Stromal cell of bone marrow (primary cell): ENCODE results near the gene FOXF2.

Experiments used
- DNase-seq: peaks from one replicate; pipeline ENCODE4 v3.0.0-alpha.2; 2012; ENCODE audit warnings: low read depth

Gene FOXF2

GRCh38 chr6:1391800-1392309 is 2.5 kb downstream of the FOXF2 start:
- DNase-seq, result no peak

GRCh38 chr6:1392813-1393640 is 3.7 kb downstream of the FOXF2 start:
- no peak for DNase-seq

GRCh38 chr6:1393641-1394283 is 4.4 kb downstream of the FOXF2 start:
- DNase-seq, result no peak

- no peak for DNase-seq
Measured at GRCh38 chr6:1394514-1395463, 5.4 kb downstream of the FOXF2 start.

GRCh38 chr6:1395506-1395905 is 6.1 kb downstream of the FOXF2 start:
- DNase-seq, result no peak

- DNase-seq, result no peak
Measured at GRCh38 chr6:1395941-1396908, 6.8 kb downstream of the FOXF2 start.

GRCh38 chr6:1396952-1397868 is 7.8 kb downstream of the FOXF2 start:
- DNase-seq, result peak; percentile 41

GRCh38 chr6:1399085-1399780 is 9.9 kb downstream of the FOXF2 start:
- DNase-seq, result no peak

GRCh38 chr6:1400126-1400850 is 10.9 kb downstream of the FOXF2 start:
- DNase-seq, result no peak

- DNase-seq, result no peak
Measured at GRCh38 chr6:1402369-1402768, 13.0 kb downstream of the FOXF2 start.

GRCh38 chr6:1402868-1403267 is 13.5 kb downstream of the FOXF2 start:
- DNase-seq, result no peak

GRCh38 chr6:1403851-1404712 is 14.7 kb downstream of the FOXF2 start:
- DNase-seq, result no peak

- no peak for DNase-seq
Measured at GRCh38 chr6:1404713-1405098, 15.3 kb downstream of the FOXF2 start.

GRCh38 chr6:1405221-1405620 is 15.8 kb downstream of the FOXF2 start:
- no peak for DNase-seq

- peak; percentile 36 for DNase-seq
Measured at GRCh38 chr6:1406306-1407072, 17.1 kb downstream of the FOXF2 start.

GRCh38 chr6:1407499-1407990 is 18.2 kb downstream of the FOXF2 start:
- no peak for DNase-seq
